Activated T-cell treated with anti-CD3 and anti-CD28 coated beads for 48 hours (primary cell): Measurements from ENCODE around the gene PNMA6E.

Experiments
- DNase-seq: peaks from one replicate; pipeline ENCODE4 v3.0.0-alpha.2; 2020; ENCODE audit warnings: low read depth

Gene PNMA6E

DNA sequence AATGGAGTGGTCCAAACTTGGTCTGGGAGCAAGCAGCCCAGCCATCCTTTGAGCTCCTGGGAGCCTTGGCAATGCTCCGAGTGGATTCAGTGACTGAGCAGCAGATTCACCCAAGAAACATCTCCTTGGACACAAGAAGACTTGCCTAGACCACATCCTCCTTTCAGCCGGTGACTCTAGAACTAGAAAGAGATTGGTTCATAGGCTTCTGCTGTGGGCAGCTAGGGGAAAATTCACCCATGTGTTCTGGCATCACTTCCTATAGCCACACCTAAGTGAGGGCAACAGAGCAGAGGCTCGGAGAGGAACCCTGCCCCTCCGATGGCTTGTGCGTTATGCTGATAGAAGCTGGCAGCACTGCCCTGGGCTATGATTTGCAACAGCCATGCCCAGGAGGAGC lies 51.2 kb downstream of the PNMA6E start:
- DNase-seq: no peak

DNA sequence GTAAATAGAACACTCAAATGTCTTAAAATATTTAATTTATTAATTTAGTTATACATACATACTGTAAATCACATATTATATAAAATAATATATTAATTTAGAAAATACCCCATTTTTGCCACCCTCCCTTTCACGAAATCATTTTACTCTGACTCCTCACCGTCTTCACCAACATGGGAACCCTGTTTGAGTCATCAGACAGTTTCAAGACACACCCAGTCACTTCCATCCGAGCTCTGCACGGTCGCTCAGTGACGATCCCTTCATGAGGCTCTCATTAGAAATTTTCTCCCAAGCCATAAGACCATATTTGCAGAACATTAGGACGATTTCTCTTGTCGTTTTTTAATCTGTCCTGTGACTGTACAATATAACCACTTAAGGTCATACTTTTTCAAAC lies 52.7 kb downstream of the PNMA6E start:
- DNase-seq: no peak

DNA sequence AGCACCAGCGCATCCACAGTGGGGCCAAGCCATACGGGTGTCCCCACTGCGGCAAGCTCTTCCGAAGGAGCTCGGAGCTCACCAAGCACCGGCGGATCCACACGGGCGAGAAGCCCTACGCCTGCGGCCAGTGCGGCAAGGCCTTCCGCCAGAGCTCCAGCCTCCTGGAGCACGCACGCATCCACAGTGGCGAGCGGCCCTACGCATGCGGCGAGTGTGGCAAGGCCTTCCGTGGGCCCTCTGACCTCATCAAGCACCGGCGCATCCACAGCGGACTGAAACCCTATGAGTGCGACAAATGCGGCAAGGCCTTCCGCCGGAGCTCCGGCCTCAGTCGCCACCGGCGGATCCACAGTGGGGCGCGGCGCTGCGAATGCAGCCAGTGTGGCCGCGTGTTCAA lies 53.6 kb downstream of the PNMA6E start:
- no peak for DNase-seq
